ENCODE measurements around the gene NEK6. TPM values are rescaled to one million over a fixed set of nuclear protein-coding genes. Genes with fewer than 3 reads are reported as not detected.

NEK6 gene
- total RNA-seq, 2 experiments from 2014 or later, result 0.89 to 1.7 TPM

- no peak overlapping the region for H3K27ac ChIP-seq (ENCODE audit: low read depth in 1 of 2, low read length in 2 of 2)
- TF ChIP-seq CTCF (IDR thresholded peaks at IDR 0.05), result no peak
- peaks cover 43% of the 10 kb centered on the region for H3K4me1 Mint-ChIP-seq (ENCODE audit: low read depth)
- ATAC-seq (ENCODE audit: poor library complexity) (no peak), DNase-seq (no peak)
- no peak overlapping the region for H3K4me3 Mint-ChIP-seq
- H3K36me3 ChIP-seq (ENCODE audit: insufficient read depth, low read length), result peaks cover 21% of the 10 kb centered on the region
- H3K9me3 ChIP-seq (ENCODE audit: control insufficient read depth in 1 of 2, insufficient read depth in 1 of 2, low read length in 2 of 2), result no peaks in the 10 kb centered on the region
- no peaks in the 10 kb centered on the region for H3K27me3 ChIP-seq (ENCODE audit: control insufficient read depth in 1 of 2, insufficient read depth in 2 of 2, low read length in 2 of 2)
- H3K4me3 ChIP-seq (ENCODE audit: low read length), result no peak overlapping the region
- no peak overlapping the region for H3K27ac Mint-ChIP-seq
- no peaks in the 10 kb centered on the region for H3K4me1 ChIP-seq (ENCODE audit: insufficient read depth, low read length)
- intact Hi-C loops (cut with DNase I, micrococcal nuclease), result no loop called here
- H3K27me3 Mint-ChIP-seq, result no peaks in the 10 kb centered on the region
- POLR2A ChIA-PET, result no interaction called here
- H3K9me3 Mint-ChIP-seq, result no peaks in the 10 kb centered on the region
- peaks cover 69% of the 10 kb centered on the region for H3K36me3 Mint-ChIP-seq (ENCODE audit: low read depth)
- CTCF ChIA-PET, result interaction anchor here (1.1 kb wide), 1 partner anchor 13 kb away, joined by 3 read pairs; no protein-coding TSS in a partner anchor
Measured at GRCh38 chr9:124376329-124376728, 118.6 kb downstream of the NEK6 start.

- Histone ChIP-seq H3K4me3 (ENCODE audit: low read length) (no peak overlapping the region), H3K9me3 (ENCODE audit: control insufficient read depth in 1 of 2, insufficient read depth in 1 of 2, low read length in 2 of 2) (no peaks in the 10 kb centered on the region), H3K36me3 (ENCODE audit: insufficient read depth, low read length) (peaks cover 21% of the 10 kb centered on the region), H3K27ac (ENCODE audit: low read depth in 1 of 2, low read length in 2 of 2) (no peak overlapping the region), H3K4me1 (ENCODE audit: insufficient read depth, low read length) (no peaks in the 10 kb centered on the region), H3K27me3 (ENCODE audit: control insufficient read depth in 1 of 2, insufficient read depth in 2 of 2, low read length in 2 of 2) (no peaks in the 10 kb centered on the region)
- no peak for DNase-seq
- Mint-ChIP-seq H3K9me3 (no peaks in the 10 kb centered on the region), H3K27ac (no peak overlapping the region), H3K36me3 (ENCODE audit: low read depth) (peaks cover 75% of the 10 kb centered on the region), H3K4me1 (ENCODE audit: low read depth) (peaks cover 29% of the 10 kb centered on the region), H3K27me3 (no peaks in the 10 kb centered on the region), H3K4me3 (no peak overlapping the region)
- intact Hi-C loops (cut with DNase I, micrococcal nuclease), result no loop called here
- ATAC-seq (ENCODE audit: poor library complexity), result no peak
- CTCF ChIA-PET, result no interaction called here
- POLR2A ChIA-PET, result no interaction called here
- no peak for TF ChIP-seq CTCF (IDR thresholded peaks at IDR 0.05)
Measured at GRCh38 chr9:124377551-124378406, 120.0 kb downstream of the NEK6 start.

- no peaks in the 10 kb centered on the region for H3K4me1 ChIP-seq (ENCODE audit: insufficient read depth, low read length)
- POLR2A ChIA-PET, result no interaction called here
- intact Hi-C loops (cut with DNase I, micrococcal nuclease), result no loop called here
- CTCF ChIA-PET, result no interaction called here
- Mint-ChIP-seq H3K4me1 (ENCODE audit: low read depth) (peaks cover 19% of the 10 kb centered on the region), H3K4me3 (no peak overlapping the region), H3K36me3 (ENCODE audit: low read depth) (peaks cover 75% of the 10 kb centered on the region), H3K27ac (no peak overlapping the region), H3K27me3 (no peaks in the 10 kb centered on the region), H3K9me3 (no peaks in the 10 kb centered on the region)
- H3K9me3 ChIP-seq (ENCODE audit: control insufficient read depth in 1 of 2, insufficient read depth in 1 of 2, low read length in 2 of 2), result no peaks in the 10 kb centered on the region
- no peak for TF ChIP-seq CTCF (IDR thresholded peaks at IDR 0.05)
- no peaks in the 10 kb centered on the region for H3K27me3 ChIP-seq (ENCODE audit: control insufficient read depth in 1 of 2, insufficient read depth in 2 of 2, low read length in 2 of 2)
- H3K36me3 ChIP-seq (ENCODE audit: insufficient read depth, low read length), result peaks cover 38% of the 10 kb centered on the region
- H3K27ac ChIP-seq (ENCODE audit: low read depth in 1 of 2, low read length in 2 of 2), result no peak overlapping the region
- ATAC-seq (ENCODE audit: poor library complexity), result no peak
- DNase-seq, result peak in 1 of 14 experiments; percentile 11
- no peak overlapping the region for H3K4me3 ChIP-seq (ENCODE audit: low read length)
Measured at GRCh38 chr9:124381170-124381945, 123.6 kb downstream of the NEK6 start.
